Spleen (tissue), 11 donors: Measurements from ENCODE around the gene COLGALT1. TPM values are rescaled to one million over a fixed set of nuclear protein-coding genes. Genes with fewer than 3 reads are reported as not detected.

ENCODE experiments used
- DNase-seq: peaks from one replicate; pipeline ENCODE4 v3.0.0-alpha.2; 2020
- H3K27ac ChIP-seq, 8 donors: fragments of 200-600 bp; sonication (generic) in 7 of 8; 1 replicate in 4 of 8; 2 replicates in 4 of 8; pipeline versions ENCODE4 v1.5.0 to v1.8.0; 2016 to 2021; ENCODE audit warnings: inconsistent platforms in 4 of 8, mild to moderate bottlenecking in 4 of 8, moderate library complexity in 1 of 8
- H3K27me3 ChIP-seq, 7 donors: fragments of 200-600 bp; sonication (generic) in 6 of 7; replicated peaks in 1 of 7; 1 replicate in 4 of 7; 2 replicates in 3 of 7; pipeline versions ENCODE4 v1.5.0 to v1.8.0; 2016 to 2021; ENCODE audit warnings: inconsistent platforms in 3 of 7, mild to moderate bottlenecking in 1 of 7
- H3K36me3 ChIP-seq, 6 donors: fragments of 200-600 bp; sonication (generic) in 5 of 6; 1 replicate in 4 of 6; 2 replicates in 2 of 6; pipeline versions ENCODE4 v1.5.0 to v1.8.0; 2016 to 2021; ENCODE audit warnings: inconsistent platforms in 2 of 6
- H3K4me1 ChIP-seq, 6 donors: fragments of 200-600 bp; sonication (generic) in 5 of 6; 1 replicate in 3 of 6; 2 replicates in 3 of 6; pipeline versions ENCODE4 v1.5.0 to v1.8.0; 2016 to 2021; ENCODE audit warnings: inconsistent platforms in 3 of 6
- H3K4me3 ChIP-seq, 8 donors: fragments of 200-600 bp; sonication (generic) in 7 of 8; 1 replicate in 4 of 8; 2 replicates in 4 of 8; pipeline versions ENCODE4 v1.5.0 to v1.8.0; 2016 to 2021; ENCODE audit warnings: inconsistent platforms in 4 of 8, mild to moderate bottlenecking in 4 of 8, moderate library complexity in 2 of 8
- H3K9me3 ChIP-seq, 8 donors: fragments of 200-600 bp; sonication (generic) in 7 of 8; 1 replicate in 4 of 8; 2 replicates in 4 of 8; pipeline versions ENCODE4 v1.5.0 to v1.8.0; 2016 to 2021; ENCODE audit warnings: inconsistent platforms in 4 of 8
- CTCF ChIP-seq, 11 experiments: fragments of 200-600 bp in 7 of 11; fragments of 450-650 bp in 4 of 11; sonication (generic) in 4 of 11; IDR thresholded peaks in 8 of 11; conservative IDR thresholded peaks in 3 of 11; 1 replicate in 7 of 11; 2 replicates in 4 of 11; pipeline versions ENCODE4 v1.4.0 to v1.8.0; 2016 to 2021; ENCODE audit warnings: antibody characterized with exemption in 11 of 11, inconsistent platforms in 4 of 11, mild to moderate bottlenecking in 1 of 11
- POLR2A ChIP-seq, 3 donors: fragments of 450-650 bp; IDR thresholded peaks; one replicate each; pipeline ENCODE4 v1.5.1; 2017; ENCODE audit warnings: antibody characterized with exemption in 3 of 3, mild to moderate bottlenecking in 1 of 3
- POLR2AphosphoS5 ChIP-seq, 3 donors: sonication (generic); formaldehyde crosslinking; IDR thresholded peaks; one replicate each; pipeline ENCODE4 v1.5.1; 2017; ENCODE audit warnings: antibody characterized with exemption in 3 of 3
- WGBS, 5 donors: extraction: QIAGEN DNeasy Blood & Tissue Kit in 3 of 5; methylation state at CpG; one replicate each; pipeline versions ENCODE4 v1.1.5 to v1.1.7; 2013 to 2018; 5-methylcytosine and 5-hydroxymethylcytosine counted together
- intact Hi-C: fragments of 100-400 bp; cut with DNase I; formaldehyde crosslinking; loops from one replicate; pipeline ENCODE4 v1.15.0; 2023; ENCODE audit warnings: low total_unique reads
- polyA plus RNA-seq, 3 donors: library from polyadenylated mRNA; stranded (reverse); fragments of 200-250 nt; gene quantifications; one replicate each; pipeline ENCODE4 v1.2.1, GENCODE V29; 2013
- total RNA-seq, 7 donors: library from RNA; depleted of rRNA in 3 of 7; stranded (reverse); fragments of >200 nt in 3 of 7; fragmentation: NEBNext Ultra II Directional in 4 of 7; extraction: Animal tissue kit (Norgen Biotek cat#: 25700) in 4 of 7; gene quantifications; one replicate each; pipeline versions ENCODE4 v1.1.0 to v1.2.1, GENCODE V29; 2016 to 2021
- donor health status: healthy with polysubstance abuse.
- donor health status: DM: no; HTN: no; CAD: no; lungs with moderate emphysema.
- donor health status: DM: no; HTN: no; CAD: no.
- donor health status: Bipolar disorder and iron deficiency.
- donor health status: healthy.
- donor health status: DM: no; HTN: no; CAD: no.
- donor health status: DM: yes; HTN: yes; CAD: no.

The COLGALT1 gene
- total and polyA plus RNA-seq, 10 donors: 52.4 to 146 (median 92.0) TPM

- intact Hi-C loops: no loop called here
- peaks cover 0 to 41% (median 6%) of the 10 kb centered on the region in 6 donors for H3K36me3 ChIP-seq
- H3K27ac ChIP-seq: no peak overlapping the region
- no peak overlapping the region for H3K4me3 ChIP-seq
- H3K9me3 ChIP-seq: peaks cover 0 to 6% (median 3%) of the 10 kb centered on the region in 8 donors
- 86 to 91% (median 88%) methylated on average over 14 to 16 of the region's 16 CpGs for WGBS, 5 donors
- H3K4me1 ChIP-seq: peaks cover 0 to 44% (median 15%) of the 10 kb centered on the region in 6 donors
- no peak for TF ChIP-seq CTCF (IDR thresholded peaks at IDR 0.05 in 8 of 11, conservative IDR thresholded peaks at IDR 0.05 in 3 of 11)
- TF ChIP-seq POLR2AphosphoS5 (IDR thresholded peaks at IDR 0.05): peak in 1 of 3 donors; percentile 49
- no peak for DNase-seq
- peaks cover 0 to 8% (median 0%) of the 10 kb centered on the region in 7 donors for H3K27me3 ChIP-seq
Measured at GRCh38 chr19:17532116-17532515, 23.3 kb upstream of the COLGALT1 start.

GRCh38 chr19:17532557-17532956 is 22.9 kb upstream of the COLGALT1 start:
- intact Hi-C loops: no loop called here
- peaks cover 0 to 45% (median 6%) of the 10 kb centered on the region in 6 donors for H3K36me3 ChIP-seq
- H3K9me3 ChIP-seq: peaks cover 0 to 6% (median 3%) of the 10 kb centered on the region in 8 donors
- no peak for DNase-seq
- H3K27ac ChIP-seq: no peak overlapping the region
- peaks cover 0 to 44% (median 15%) of the 10 kb centered on the region in 6 donors for H3K4me1 ChIP-seq
- peaks cover 0 to 6% (median 0%) of the 10 kb centered on the region in 7 donors for H3K27me3 ChIP-seq
- H3K4me3 ChIP-seq: no peak overlapping the region
- WGBS, 5 donors: 63 to 81% (median 74%) methylated on average over 6 to 7 of the region's 7 CpGs
- no peak for TF ChIP-seq POLR2AphosphoS5 (IDR thresholded peaks at IDR 0.05)
- TF ChIP-seq POLR2A (IDR thresholded peaks at IDR 0.05): no peak
- TF ChIP-seq CTCF (IDR thresholded peaks at IDR 0.05 in 8 of 11, conservative IDR thresholded peaks at IDR 0.05 in 3 of 11): no peak

- Histone ChIP-seq H3K4me3 (no peak overlapping the region), H3K27me3 (no peaks in the 10 kb centered on the region), H3K36me3 (peaks cover 0 to 45% (median 6%) of the 10 kb centered on the region in 6 donors), H3K27ac (no peak overlapping the region), H3K9me3 (no peaks in the 10 kb centered on the region), H3K4me1 (peaks cover 5 to 50% (median 27%) of the 10 kb centered on the region in 6 donors)
- DNase-seq: no peak
- intact Hi-C loops: no loop called here
- no peak for TF ChIP-seq POLR2AphosphoS5 (IDR thresholded peaks at IDR 0.05)
- no peak for TF ChIP-seq CTCF (IDR thresholded peaks at IDR 0.05 in 8 of 11, conservative IDR thresholded peaks at IDR 0.05 in 3 of 11)
- no peak for TF ChIP-seq POLR2A (IDR thresholded peaks at IDR 0.05)
Measured at GRCh38 chr19:17534767-17535166, 20.7 kb upstream of the COLGALT1 start.

GRCh38 chr19:17536955-17537354 is 18.5 kb upstream of the COLGALT1 start:
- WGBS, 5 donors: 85 to 95% (median 88%) methylated on average over 6 of the region's 6 CpGs
- peaks cover 0 to 36% (median 5%) of the 10 kb centered on the region in 6 donors for H3K36me3 ChIP-seq
- H3K27me3 ChIP-seq: no peaks in the 10 kb centered on the region

More at GRCh38 chr19:17536955-17537354, 18.5 kb upstream of the COLGALT1 start:
- no peaks in the 10 kb centered on the region for H3K9me3 ChIP-seq
- H3K4me3 ChIP-seq: no peak overlapping the region
- intact Hi-C loops: no loop called here
- peaks cover 5 to 43% (median 16%) of the 10 kb centered on the region in 6 donors for H3K4me1 ChIP-seq
- TF ChIP-seq POLR2AphosphoS5 (IDR thresholded peaks at IDR 0.05): no peak
- TF ChIP-seq POLR2A (IDR thresholded peaks at IDR 0.05): no peak
- TF ChIP-seq CTCF (IDR thresholded peaks at IDR 0.05 in 8 of 11, conservative IDR thresholded peaks at IDR 0.05 in 3 of 11): no peak
- no peak overlapping the region for H3K27ac ChIP-seq
- no peak for DNase-seq
